Measurements from ENCODE around the gene PDE3B.

DNA sequence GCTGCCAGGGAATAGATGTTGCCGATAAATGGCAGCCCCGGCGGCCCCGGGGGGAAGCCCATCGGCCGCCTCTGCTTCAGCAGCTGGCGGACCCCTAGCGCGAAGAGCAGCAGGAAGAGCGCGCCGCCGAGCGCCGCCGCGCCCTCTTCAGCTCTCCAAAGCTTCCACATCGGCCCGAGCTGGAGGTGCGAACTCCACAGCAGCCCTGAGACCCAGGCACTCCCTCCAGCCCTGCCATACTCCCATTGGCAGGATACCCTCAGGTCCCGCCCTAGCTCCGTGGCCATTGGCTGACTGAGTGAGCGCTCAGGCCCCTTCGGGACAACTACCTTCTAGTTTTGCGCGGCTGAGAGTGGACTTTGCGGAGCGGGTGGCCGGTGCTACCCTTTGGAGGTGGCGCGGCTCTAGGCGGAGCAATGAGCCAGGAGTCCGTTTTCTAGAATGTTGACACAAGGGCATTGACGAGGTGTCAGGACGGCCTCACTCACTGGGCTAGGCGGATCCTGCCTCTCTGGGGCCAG is 248.5 kb downstream of the PDE3B start, which contains the start of gene CYP2R1:
- TF ChIP-seq, protein P1, sequence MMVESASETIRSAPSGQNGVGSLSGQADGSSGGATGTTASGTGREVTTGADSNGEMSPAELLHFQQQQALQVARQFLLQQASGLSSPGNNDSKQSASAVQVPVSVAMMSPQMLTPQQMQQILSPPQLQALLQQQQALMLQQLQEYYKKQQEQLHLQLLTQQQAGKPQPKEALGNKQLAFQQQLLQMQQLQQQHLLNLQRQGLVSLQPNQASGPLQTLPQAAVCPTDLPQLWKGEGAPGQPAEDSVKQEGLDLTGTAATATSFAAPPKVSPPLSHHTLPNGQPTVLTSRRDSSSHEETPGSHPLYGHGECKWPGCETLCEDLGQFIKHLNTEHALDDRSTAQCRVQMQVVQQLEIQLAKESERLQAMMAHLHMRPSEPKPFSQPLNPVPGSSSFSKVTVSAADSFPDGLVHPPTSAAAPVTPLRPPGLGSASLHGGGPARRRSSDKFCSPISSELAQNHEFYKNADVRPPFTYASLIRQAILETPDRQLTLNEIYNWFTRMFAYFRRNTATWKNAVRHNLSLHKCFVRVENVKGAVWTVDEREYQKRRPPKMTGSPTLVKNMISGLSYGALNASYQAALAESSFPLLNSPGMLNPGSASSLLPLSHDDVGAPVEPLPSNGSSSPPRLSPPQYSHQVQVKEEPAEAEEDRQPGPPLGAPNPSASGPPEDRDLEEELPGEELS (CRISPR knock-in tag; IDR thresholded peaks at IDR 0.05; ENCODE audit: borderline replicate concordance): no peak
- TF ChIP-seq, protein P2, sequence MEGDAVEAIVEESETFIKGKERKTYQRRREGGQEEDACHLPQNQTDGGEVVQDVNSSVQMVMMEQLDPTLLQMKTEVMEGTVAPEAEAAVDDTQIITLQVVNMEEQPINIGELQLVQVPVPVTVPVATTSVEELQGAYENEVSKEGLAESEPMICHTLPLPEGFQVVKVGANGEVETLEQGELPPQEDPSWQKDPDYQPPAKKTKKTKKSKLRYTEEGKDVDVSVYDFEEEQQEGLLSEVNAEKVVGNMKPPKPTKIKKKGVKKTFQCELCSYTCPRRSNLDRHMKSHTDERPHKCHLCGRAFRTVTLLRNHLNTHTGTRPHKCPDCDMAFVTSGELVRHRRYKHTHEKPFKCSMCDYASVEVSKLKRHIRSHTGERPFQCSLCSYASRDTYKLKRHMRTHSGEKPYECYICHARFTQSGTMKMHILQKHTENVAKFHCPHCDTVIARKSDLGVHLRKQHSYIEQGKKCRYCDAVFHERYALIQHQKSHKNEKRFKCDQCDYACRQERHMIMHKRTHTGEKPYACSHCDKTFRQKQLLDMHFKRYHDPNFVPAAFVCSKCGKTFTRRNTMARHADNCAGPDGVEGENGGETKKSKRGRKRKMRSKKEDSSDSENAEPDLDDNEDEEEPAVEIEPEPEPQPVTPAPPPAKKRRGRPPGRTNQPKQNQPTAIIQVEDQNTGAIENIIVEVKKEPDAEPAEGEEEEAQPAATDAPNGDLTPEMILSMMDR (IDR thresholded peaks at IDR 0.05 in 2 of 3, conservative IDR thresholded peaks at IDR 0.05 in 1 of 3; ENCODE audit: insufficient read depth in 2 of 3, low read depth in 1 of 3, low read length in 3 of 3): peak in 2 of 3 experiments; percentile 15 to 17; a peak in 2 of 6 replicates
- no peak for TF ChIP-seq ATF1 (CRISPR knock-in tag; IDR thresholded peaks at IDR 0.05)
- peak; percentile 60 for TF ChIP-seq ATF1 (tag; IDR thresholded peaks at IDR 0.05)

Data from K562 (cell line).